DMS53 treated with DMSO at 0.1 percent for 48 hours (cell line): Measurements from ENCODE around the gene CCT3.

Source experiments
- DNase-seq: peaks from one replicate; lab custom pipeline; 2025; ENCODE audit not compliant: unreplicated experiment; lab: John Stamatoyannopoulos, UW

The CCT3 gene

DNA sequence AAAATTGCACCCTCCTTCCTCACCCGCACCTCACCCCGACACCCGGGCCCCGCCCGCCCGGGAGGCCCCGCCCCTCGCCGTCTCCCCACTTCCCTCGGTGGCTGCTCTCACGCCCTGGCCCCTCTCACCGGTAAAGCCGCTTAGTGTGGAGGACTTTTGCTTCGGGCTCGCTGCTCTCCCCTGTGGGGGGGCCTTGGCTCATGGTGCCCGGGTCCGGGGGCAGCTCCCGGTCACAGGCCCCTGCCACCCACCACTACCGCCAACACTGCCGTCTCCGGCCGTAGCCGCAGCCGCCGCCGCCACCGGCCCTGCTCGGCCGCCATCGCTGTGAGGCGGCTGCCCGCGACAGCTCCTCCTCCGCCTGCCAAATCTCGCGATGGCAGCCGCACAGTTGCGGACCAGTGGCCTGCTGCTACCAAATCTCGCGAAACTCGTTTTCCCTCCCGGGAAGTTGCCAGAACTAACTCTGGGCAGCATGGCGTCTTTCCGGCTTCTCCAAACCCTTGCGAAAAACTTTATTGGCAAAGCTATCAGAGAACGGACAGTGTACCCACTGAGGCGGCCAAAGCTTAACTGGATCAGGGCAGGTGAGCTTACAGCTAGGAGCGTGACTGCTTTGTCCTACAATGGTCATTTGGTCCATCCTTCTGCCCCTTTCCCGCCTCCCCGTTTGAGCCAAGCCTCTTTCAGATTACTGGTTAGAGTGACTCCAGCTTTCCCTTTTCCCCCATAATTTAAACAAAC, 55.4 kb downstream of the CCT3 start, which contains the start of gene SMG5:
Gene SMG5, minus strand, starts transcription at position 347 of the 744 bp plus-strand sequence. Its CDS starts 145 bp downstream, at position 202.
- DNase-seq, result peak; percentile 98

DNA sequence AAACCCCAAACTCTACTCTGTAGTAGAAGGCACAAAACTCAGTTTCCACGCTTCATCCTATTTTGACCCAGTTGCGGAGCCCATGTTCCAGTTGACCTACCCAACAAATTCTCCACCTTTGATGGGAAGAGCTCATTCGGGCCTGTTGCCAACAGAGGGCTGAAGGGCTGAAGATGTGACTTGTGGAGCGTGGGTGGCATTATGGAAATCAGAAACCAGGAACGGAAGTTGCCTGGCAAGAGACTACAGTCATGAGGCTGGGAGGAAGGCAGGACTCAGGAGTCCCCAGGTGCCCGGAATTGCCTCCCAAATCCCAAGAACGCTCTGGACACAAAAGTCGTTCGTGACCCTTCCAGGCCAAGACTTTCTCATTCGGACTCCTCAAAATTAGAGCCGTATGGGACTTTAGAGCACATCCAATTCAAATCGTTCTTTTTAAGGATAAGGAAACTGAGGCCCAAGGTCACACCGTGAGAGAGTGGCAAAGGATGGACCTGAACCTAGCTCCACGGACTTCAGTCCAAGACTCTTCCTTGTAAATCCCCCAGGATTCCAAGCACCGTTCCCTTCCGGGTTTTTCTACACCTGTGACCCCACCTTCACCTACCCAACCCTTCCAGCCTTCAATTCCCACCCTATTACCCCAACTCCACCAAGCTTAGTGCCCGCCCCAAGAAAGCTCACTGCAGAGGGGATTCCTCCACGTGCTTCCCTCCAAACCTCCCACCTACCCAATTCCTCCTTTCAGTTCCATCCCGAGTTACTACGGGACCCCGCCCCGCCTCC, 56.2 kb downstream of the CCT3 start:
- DNase-seq, result peak; percentile 15

DNA sequence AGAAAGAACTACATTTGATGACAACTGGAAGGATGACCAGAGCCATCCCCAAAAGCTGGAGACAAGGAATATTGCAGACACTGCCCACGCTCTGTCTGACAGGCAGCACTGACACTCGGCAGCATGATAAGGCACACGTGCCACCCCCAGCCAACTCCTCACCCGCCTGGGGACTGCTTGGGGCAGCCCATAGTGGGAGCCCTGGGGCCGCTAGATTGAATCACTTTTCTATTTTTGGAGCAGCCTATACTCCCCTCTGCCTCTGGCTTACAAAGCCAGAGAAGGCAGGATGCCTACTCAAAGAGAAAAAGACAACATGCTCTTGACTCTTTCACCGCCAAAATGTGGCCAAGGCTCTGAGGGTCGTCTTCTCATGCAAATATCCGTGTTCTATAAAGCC, 56.8 kb downstream of the CCT3 start:
- no peak for DNase-seq

DNA sequence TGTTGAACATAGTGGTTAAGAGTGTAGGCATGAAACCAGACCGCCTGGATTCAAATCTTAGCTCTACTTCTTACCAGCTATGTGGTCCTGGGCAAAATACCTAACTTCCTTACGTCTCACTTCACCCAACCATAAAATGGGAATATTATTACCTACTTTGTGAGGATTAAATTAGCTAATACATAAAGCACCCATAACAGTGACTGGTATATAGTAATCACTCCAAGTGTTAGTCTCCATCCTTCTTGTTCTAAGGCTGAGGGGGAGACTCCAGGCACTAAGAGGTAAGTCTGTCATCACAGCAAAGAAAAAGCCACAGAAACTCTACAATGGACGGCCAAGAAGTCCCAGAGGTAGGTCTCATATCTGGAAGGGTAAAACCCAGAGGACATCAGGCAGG, 58.3 kb downstream of the CCT3 start:
- DNase-seq, result no peak

DNA sequence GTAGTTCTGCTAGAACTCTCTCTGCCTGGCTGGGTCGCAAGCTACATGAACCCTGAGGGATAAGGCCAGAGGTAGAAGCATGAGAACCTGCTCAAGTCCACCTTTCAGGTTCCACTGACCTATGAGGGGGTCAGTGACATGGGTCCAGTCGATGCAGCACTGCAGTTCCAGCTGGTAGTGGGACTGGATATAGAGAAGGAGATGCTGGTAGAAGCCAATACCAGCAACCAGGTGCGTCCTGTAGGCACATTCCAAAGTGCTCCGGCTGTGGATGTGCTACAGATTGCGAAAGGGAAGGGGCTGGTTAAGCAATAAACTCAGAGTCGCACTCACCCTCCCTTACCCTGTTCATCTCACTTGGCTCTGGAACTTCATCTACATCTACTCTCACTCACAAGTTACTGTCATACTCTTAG, 61.1 kb downstream of the CCT3 start:
- no peak for DNase-seq

DNA sequence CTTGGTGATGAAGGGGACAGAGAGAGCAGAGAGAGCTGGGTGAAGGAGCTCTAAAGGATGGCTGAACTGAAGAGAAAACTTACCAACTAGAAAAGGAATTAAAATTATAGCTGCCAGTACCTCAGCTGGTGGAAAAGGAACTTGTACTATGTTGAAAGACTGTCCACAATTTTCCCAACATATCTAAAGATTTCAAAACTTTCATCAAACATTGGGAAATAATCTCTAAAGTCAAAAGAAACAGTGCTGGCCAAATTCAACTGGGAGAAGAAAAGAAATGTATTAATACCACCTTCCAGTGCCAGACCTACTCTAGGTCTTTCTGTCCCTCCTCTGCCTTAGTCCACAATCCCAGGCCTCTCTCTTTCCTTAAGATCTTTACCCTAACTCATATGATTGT, 61.6 kb downstream of the CCT3 start:
- DNase-seq, result no peak

DNA sequence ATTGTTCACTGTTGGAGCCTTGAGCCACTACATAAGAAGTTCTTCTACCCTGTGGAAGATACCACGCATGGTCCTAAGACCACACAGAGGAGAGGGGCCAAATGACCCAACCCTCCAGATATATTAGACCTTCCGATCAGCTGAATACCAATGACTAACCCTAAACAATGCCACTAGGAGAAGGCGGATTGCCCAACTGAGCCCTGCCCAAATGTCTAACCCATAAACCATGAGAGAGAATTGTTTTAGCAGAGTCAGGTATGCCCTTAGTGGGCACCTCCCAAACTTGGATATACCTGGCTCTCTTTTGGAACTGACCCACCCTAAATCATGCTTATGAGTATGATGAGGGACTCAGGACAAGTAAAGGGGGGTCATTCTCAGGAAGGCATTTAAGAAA, 67.8 kb downstream of the CCT3 start:
- no peak for DNase-seq

DNA sequence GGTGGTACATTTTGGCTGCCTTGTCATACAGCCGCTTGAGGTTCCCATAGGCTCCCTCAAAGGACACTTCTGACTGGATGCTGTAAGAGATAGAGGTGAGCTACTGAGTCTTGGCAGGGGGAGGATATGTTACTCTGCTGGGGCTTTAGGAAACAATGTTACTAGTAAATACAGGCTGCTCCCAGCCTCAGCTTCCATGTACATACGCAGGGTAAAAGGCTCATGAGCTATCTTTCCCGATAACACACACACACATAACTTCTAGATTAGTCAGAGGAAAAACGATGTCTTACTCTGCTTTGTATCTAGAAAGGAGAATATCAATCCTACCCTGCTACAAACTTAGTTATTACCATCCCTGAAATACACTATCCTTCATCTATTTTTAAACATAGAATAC, 69.8 kb downstream of the CCT3 start:
- DNase-seq, result no peak

DNA sequence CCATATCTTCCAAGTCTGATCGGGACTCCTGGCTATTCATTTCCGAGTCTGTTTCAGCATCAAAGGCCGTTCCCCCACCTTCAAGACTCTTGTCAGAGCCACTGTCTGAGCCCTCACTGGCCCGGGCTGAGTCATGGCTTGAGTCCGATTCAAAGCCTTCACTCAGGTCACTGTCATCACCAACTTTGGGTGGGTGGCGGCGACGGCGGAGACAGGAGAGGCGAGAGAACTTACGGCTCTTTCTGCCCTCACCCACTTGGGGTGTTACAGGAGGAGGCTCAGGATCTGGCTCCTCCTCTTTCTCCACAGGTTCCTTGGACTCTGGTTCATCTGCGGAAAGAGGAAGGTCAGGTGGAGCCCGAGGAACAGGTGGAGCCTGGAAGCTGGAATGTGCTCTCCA, 72.0 kb downstream of the CCT3 start:
- DNase-seq, result no peak

DNA sequence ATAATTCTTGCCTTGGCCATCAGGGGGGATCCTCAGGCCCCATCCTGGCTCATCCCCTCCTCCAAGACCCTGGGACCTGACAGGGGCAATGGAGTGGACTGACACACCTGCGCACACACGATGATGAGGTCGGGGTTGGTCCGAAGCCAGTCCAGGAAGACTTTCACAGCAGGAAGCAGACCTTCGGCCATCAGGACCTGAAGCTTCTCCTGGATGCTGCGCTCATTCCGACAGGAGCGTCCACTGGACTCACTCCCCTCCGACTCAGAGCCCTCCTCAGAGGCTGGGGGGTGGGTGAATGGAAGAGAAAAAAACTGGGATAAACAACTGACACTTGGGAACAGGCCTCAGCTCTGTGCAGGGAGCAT, 74.8 kb downstream of the CCT3 start:
- no peak for DNase-seq

DNA sequence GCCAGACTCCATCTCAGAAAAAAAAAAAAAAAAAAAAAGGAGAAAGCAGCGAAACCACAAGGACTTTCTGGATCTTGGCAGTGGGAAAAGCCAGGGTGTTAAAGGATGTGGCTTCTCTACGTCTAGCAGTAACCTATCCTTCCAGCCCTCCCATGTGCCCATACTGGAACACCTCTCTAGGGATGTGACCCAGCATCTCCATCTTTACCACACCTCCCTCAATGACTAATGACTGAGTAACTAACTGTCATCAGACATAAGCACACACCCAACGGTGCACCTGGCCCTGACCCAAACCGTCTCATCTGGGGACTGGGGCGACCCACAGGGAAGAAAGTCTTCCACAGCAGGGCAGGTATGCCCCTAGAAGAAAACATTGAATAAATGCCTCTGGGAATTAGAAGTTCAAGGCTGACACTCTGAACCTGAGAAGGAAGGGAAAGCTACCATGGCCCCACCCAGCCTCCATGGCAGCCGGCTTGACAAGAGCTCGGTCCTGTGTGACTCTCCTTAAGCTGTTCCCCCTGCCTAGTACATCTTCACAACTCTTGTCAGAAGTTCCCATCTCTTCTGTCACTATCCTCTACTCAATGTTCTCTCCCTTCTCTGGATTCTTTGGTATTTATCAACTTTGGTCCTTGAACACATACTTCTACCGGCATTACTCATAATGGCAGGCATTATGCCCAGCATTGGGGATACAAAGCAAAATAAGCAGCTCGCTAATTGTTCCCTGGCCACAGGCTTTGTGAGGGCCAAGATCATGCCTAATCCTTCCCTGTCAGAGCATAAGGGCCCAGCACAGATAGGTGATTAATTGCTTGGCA, 75.4 kb downstream of the CCT3 start:
- DNase-seq, result no peak

DNA sequence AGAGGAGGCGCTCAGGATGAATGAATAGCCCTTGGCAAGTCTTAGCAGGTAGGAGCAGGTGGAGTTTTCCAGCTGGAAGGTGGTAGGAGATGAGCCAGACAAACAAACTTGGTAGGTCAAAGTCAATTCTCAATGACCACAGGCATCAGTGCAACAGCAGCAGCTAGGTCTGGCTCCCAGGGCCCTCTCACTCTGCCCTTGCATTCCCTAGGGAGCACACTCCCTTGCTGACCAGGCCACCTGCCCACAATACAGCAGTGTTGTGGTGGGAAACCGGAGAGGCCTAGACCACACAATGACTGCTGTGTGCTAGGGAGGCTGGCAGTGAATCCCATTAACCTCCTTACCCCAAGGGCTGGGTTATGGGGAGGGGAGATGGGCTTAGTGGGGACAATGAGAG, 77.2 kb downstream of the CCT3 start:
- no peak for DNase-seq

DNA sequence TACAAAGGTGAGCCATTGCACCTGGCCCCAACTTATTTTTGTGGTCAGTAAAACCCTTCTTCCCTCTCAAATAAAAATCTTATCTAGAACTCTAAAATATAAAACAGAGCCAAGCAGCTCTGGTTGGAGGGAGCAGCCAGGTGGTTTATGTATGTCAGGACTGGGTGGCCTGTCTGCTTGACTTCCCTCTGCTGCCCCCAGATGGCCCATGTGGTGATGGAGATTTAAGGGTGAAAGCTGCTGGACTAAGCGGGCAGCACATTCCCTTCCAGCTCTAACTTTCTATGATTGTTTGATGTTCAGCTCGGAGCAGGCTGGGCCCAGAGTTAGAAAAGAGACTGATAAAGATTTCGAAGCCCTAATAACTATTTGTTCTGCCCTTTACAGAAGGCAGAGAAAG, 78.3 kb downstream of the CCT3 start:
- no peak for DNase-seq
